SU-DHL-6 (cell line): Measurements from ENCODE around the gene CHMP4B.

Source experiments
- EZH2phosphoT487 ChIP-seq: fragments of 200-600 bp; sonication (generic), shearing (Covaris generic); conservative IDR thresholded peaks from 2 replicates; pipeline ENCODE4 v1.6.1; 2018; ENCODE audit warnings: mild to moderate bottlenecking, antibody characterized with exemption, low read length, moderate library complexity, mixed read lengths
- TF ChIP-seq, protein P1 (sequence below): fragments of 200-600 bp; sonication (generic); IDR thresholded peaks from one replicate; pipeline ENCODE4 v1.5.1; 2017; ENCODE audit warnings: antibody characterized with exemption, mild to moderate bottlenecking, low read length, moderate library complexity; ENCODE audit not compliant: insufficient read depth, poor library complexity, severe bottlenecking

- TF ChIP-seq, protein P1, sequence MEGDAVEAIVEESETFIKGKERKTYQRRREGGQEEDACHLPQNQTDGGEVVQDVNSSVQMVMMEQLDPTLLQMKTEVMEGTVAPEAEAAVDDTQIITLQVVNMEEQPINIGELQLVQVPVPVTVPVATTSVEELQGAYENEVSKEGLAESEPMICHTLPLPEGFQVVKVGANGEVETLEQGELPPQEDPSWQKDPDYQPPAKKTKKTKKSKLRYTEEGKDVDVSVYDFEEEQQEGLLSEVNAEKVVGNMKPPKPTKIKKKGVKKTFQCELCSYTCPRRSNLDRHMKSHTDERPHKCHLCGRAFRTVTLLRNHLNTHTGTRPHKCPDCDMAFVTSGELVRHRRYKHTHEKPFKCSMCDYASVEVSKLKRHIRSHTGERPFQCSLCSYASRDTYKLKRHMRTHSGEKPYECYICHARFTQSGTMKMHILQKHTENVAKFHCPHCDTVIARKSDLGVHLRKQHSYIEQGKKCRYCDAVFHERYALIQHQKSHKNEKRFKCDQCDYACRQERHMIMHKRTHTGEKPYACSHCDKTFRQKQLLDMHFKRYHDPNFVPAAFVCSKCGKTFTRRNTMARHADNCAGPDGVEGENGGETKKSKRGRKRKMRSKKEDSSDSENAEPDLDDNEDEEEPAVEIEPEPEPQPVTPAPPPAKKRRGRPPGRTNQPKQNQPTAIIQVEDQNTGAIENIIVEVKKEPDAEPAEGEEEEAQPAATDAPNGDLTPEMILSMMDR = no peak
- TF ChIP-seq EZH2phosphoT487 = no peak
Measured at GRCh38 chr20:33796263-33796906, 14.8 kb upstream of the CHMP4B start.
